HG03575 (cell line): ENCODE data around the gene PDIK1L.

ENCODE experiments used
- ATAC-seq: cut with Tn5 transposase; IDR thresholded peaks from one replicate; pipeline ENCODE4 v1.9.1; 2021; ENCODE audit not compliant: unreplicated experiment, insufficient number of reproducible peaks, low FRiP score; ENCODE audit errors: extremely low read depth

The PDIK1L gene

GRCh38 chr1:26164036-26164860, 52.6 kb downstream of the PDIK1L start:
- ATAC-seq, result no peak

GRCh38 chr1:26164861-26165842, 53.5 kb downstream of the PDIK1L start:
- ATAC-seq, result no peak

- no peak for ATAC-seq
These were observed 55.2 kb downstream of the PDIK1L start for GRCh38 chr1:26166719-26167281.

- ATAC-seq, result no peak
These were observed 57.0 kb downstream of the PDIK1L start, which contains the start of gene C1orf232 for GRCh38 chr1:26168410-26169197. Gene C1orf232, minus strand, starts transcription at chr1:26168963. Its CDS starts 464 bp downstream, at chr1:26168499.

- no peak for ATAC-seq
These were observed 57.6 kb downstream of the PDIK1L start for GRCh38 chr1:26169198-26169554.

- no peak for ATAC-seq
These were observed 58.2 kb downstream of the PDIK1L start, which contains the start of gene ZNF593 for GRCh38 chr1:26169669-26170471. Gene ZNF593, plus strand, starts transcription at chr1:26169908. Its CDS starts 76 bp downstream, at chr1:26169984.

- no peak for ATAC-seq
These were observed 58.8 kb downstream of the PDIK1L start for GRCh38 chr1:26170472-26170821.

GRCh38 chr1:26171084-26172072, 59.8 kb downstream of the PDIK1L start, which contains the start of gene ZNF593OS:
Gene ZNF593OS, minus strand, starts transcription at chr1:26171832. Its CDS starts 171 bp downstream, at chr1:26171661.
- no peak for ATAC-seq
